ENCODE measurements around the gene LSP1. TPM values are rescaled to one million over a fixed set of nuclear protein-coding genes. Genes with fewer than 3 reads are reported as not detected.

Gene LSP1
- total and polyA plus RNA-seq, 4 donors, result 5.0 to 7.7 (median 5.7) TPM

- Histone ChIP-seq H3K4me3 (ENCODE audit: low read depth in 1 of 3, low read length in 3 of 3) (no peak overlapping the region), H3K4me1 (ENCODE audit: control insufficient read depth in 4 of 4, insufficient read depth in 4 of 4, low read length in 3 of 4) (peaks cover 0 to 23% (median 7%) of the 10 kb centered on the region in 4 donors), H3K27ac (ENCODE audit: low read depth in 1 of 2, low read length in 2 of 2) (no peak overlapping the region), H3K9me3 (ENCODE audit: control insufficient read depth in 4 of 4, low read length in 3 of 4) (no peaks in the 10 kb centered on the region), H3K27me3 (ENCODE audit: control insufficient read depth in 4 of 4, insufficient read depth in 4 of 4, low read length in 3 of 4) (no peaks in the 10 kb centered on the region), H3K36me3 (ENCODE audit: control insufficient read depth in 4 of 4, insufficient read depth in 3 of 4, low read depth in 1 of 4, low read length in 3 of 4) (no peaks in the 10 kb centered on the region), H3K9ac (ENCODE audit: low read depth in 1 of 2, low read length in 2 of 2) (no peak overlapping the region)
- peak; percentile 76 for DNase-seq (ENCODE audit: low spot score)
- 48% methylated on average over 26 of the region's 26 CpGs for WGBS
- TF ChIP-seq HNF4A (conservative IDR thresholded peaks at IDR 0.05) (peak; percentile 38 to 83), TAF1 (conservative IDR thresholded peaks at IDR 0.05) (no peak), HNF4G (IDR thresholded peaks at IDR 0.05) (no peak), FOXA1 (IDR thresholded peaks at IDR 0.05) (no peak), NR2F2 (IDR thresholded peaks at IDR 0.05) (peak; percentile 81), JUND (IDR thresholded peaks at IDR 0.05) (no peak), ATF3 (IDR thresholded peaks at IDR 0.05) (no peak), EGR1 (IDR thresholded peaks at IDR 0.05; ENCODE audit: low read depth in 2 of 2) (no peak), YY1 (IDR thresholded peaks at IDR 0.05) (no peak), MAX (IDR thresholded peaks at IDR 0.05) (no peak), ZBTB33 (IDR thresholded peaks at IDR 0.05) (no peak), RXRA (IDR thresholded peaks at IDR 0.05) (peak; percentile 20 to 53), RAD21 (IDR thresholded peaks at IDR 0.05) (peak; percentile 67 to 78), REST (IDR thresholded peaks at IDR 0.05) (no peak), GABPA (IDR thresholded peaks at IDR 0.05 in 1 of 2, conservative IDR thresholded peaks at IDR 0.05 in 1 of 2) (no peak), SP1 (IDR thresholded peaks at IDR 0.05) (peak; percentile 15), CTCF (IDR thresholded peaks at IDR 0.05; ENCODE audit: low read depth, low read length, missing input control) (peak; percentile 48), FOXA2 (IDR thresholded peaks at IDR 0.05) (no peak)
Observed at GRCh38 chr11:1825039-1825740, 27.7 kb upstream of the LSP1 start.

Measured in liver (tissue), 9 donors.